Measurements from ENCODE around the gene SAMD14.
A peak's percentile ranks its signal among the peaks of the same experiment; 100 is the strongest.

SAMD14 gene

GRCh38 chr17:50165466-50165865 lies 35.5 kb upstream of the SAMD14 start:
- no peak for DNase-seq

GRCh38 chr17:50165066-50165465 lies 35.1 kb upstream of the SAMD14 start:
- peak in 1 of 51 donors; percentile 8 for DNase-seq

GRCh38 chr17:50164697-50164988 lies 34.7 kb upstream of the SAMD14 start:
- DNase-seq = no peak

- no peak for DNase-seq
Observed at GRCh38 chr17:50163843-50164696, 34.1 kb upstream of the SAMD14 start.

- DNase-seq = no peak
Observed at GRCh38 chr17:50162466-50163254, 32.7 kb upstream of the SAMD14 start.

- DNase-seq = no peak
Observed at GRCh38 chr17:50161911-50162288, 31.9 kb upstream of the SAMD14 start.

GRCh38 chr17:50161023-50161910 lies 31.3 kb upstream of the SAMD14 start:
- DNase-seq = peak; percentile 64 to 95 (median 85)

- no peak for DNase-seq
Observed at GRCh38 chr17:50157891-50158290, 27.9 kb upstream of the SAMD14 start.

- no peak for DNase-seq
Observed at GRCh38 chr17:50155115-50155819, 25.3 kb upstream of the SAMD14 start.

GRCh38 chr17:50154604-50155003 lies 24.6 kb upstream of the SAMD14 start:
- DNase-seq = no peak

- DNase-seq = peak in 6 of 51 donors; percentile 11 to 29 (median 16)
Observed at GRCh38 chr17:50153650-50154575, 24.0 kb upstream of the SAMD14 start.

GRCh38 chr17:50152736-50153135 lies 22.8 kb upstream of the SAMD14 start:
- no peak for DNase-seq

- DNase-seq = peak; percentile 46 to 94 (median 82)
Observed at GRCh38 chr17:50151937-50152547, 22.1 kb upstream of the SAMD14 start.

- DNase-seq = peak; percentile 35 to 93 (median 83)
Observed at GRCh38 chr17:50151041-50151936, 21.3 kb upstream of the SAMD14 start.

GRCh38 chr17:50150354-50151040 lies 20.5 kb upstream of the SAMD14 start, which contains the start of gene PPP1R9B:
Gene PPP1R9B, minus strand, starts transcription at chr17:50150677. Its CDS starts 164 bp downstream, at chr17:50150513.
- DNase-seq = peak in 1 of 51 donors; percentile 52

- peak in 17 of 51 donors; percentile 11 to 52 (median 32) for DNase-seq
Observed at GRCh38 chr17:50149417-50150353, 19.7 kb upstream of the SAMD14 start.

- DNase-seq = peak in 6 of 51 donors; percentile 16 to 65 (median 37)
Observed at GRCh38 chr17:50149091-50149416, 19.1 kb upstream of the SAMD14 start.

Measured in hypothalamus (tissue), 51 donors.